Endodermal cell (in vitro differentiated cells): ENCODE measurements around the gene RPL34. TPM values are rescaled to one million over a fixed set of nuclear protein-coding genes. Genes with fewer than 3 reads are reported as not detected.

Experiments used
- DNase-seq: peaks from one replicate; pipeline ENCODE4 v3.0.0-alpha.2; 2017
- H3K27ac ChIP-seq: 2 replicates; pipeline ENCODE4 v1.5.1; 2013; ENCODE audit warnings: mild to moderate bottlenecking, low read depth, low read length, moderate library complexity
- H3K27me3 ChIP-seq: 2 replicates; pipeline ENCODE4 v1.6.1; 2013; ENCODE audit warnings: mild to moderate bottlenecking, low read length, moderate library complexity; ENCODE audit not compliant: insufficient read depth, control insufficient read depth, poor library complexity, severe bottlenecking
- H3K36me3 ChIP-seq: 2 replicates; pipeline ENCODE4 v1.7.0; 2013; ENCODE audit warnings: mild to moderate bottlenecking, low read length, moderate library complexity; ENCODE audit not compliant: control insufficient read depth, insufficient read depth
- H3K4me1 ChIP-seq: one replicate; pipeline ENCODE4 v1.7.0; 2013; ENCODE audit warnings: low read length; ENCODE audit not compliant: control insufficient read depth, insufficient read depth
- H3K4me3 ChIP-seq: 2 replicates; pipeline ENCODE4 v1.5.1; 2013; ENCODE audit warnings: mild to moderate bottlenecking, low read length, moderate library complexity
- H3K9ac ChIP-seq: 2 replicates; pipeline ENCODE4 v1.6.1; 2013; ENCODE audit warnings: mild to moderate bottlenecking, low read length, moderate library complexity; ENCODE audit not compliant: poor library complexity, severe bottlenecking; ENCODE audit errors: extremely low read depth
- H3K9me3 ChIP-seq: 2 replicates; pipeline ENCODE4 v1.6.1; 2013; ENCODE audit warnings: mild to moderate bottlenecking, low read length, moderate library complexity; ENCODE audit not compliant: control insufficient read depth
- H3K27ac Mint-ChIP-seq: 2 replicates; pipeline ENCODE4 v1.8.0; 2020; ENCODE audit warnings: mixed read lengths
- H3K27me3 Mint-ChIP-seq: 2 replicates; pipeline ENCODE4 v1.8.0; 2021; ENCODE audit warnings: mild to moderate bottlenecking, mixed read lengths; ENCODE audit not compliant: insufficient read depth
- H3K36me3 Mint-ChIP-seq: 2 replicates; pipeline ENCODE4 v1.8.0; 2020; ENCODE audit warnings: low read depth, mixed read lengths
- H3K4me1 Mint-ChIP-seq: 2 replicates; pipeline ENCODE4 v1.8.0; 2020; ENCODE audit warnings: mixed read lengths
- H3K4me3 Mint-ChIP-seq: 2 replicates; pipeline ENCODE4 v1.8.0; 2020; ENCODE audit warnings: mild to moderate bottlenecking, moderate library complexity, mixed read lengths
- H3K9me3 Mint-ChIP-seq: 2 replicates; pipeline ENCODE4 v1.8.0; 2020; ENCODE audit warnings: mild to moderate bottlenecking, mixed read lengths
- CTCF ChIP-seq: fragments of 200-600 bp; sonication (generic); conservative IDR thresholded peaks from 2 replicates; pipeline ENCODE4 v1.5.0; 2021; ENCODE audit warnings: antibody characterized with exemption, mild to moderate bottlenecking
- WGBS, 2 experiments: methylation state at CpG; one replicate each; pipeline versions ENCODE4 v1.1.5 to v1.1.7; 2013; ENCODE audit warnings: missing lambda C conversion rate in 2 of 2, mixed read lengths in 1 of 2; ENCODE audit not compliant: insufficient coverage in 1 of 2, insufficient read length in 1 of 2; 5-methylcytosine and 5-hydroxymethylcytosine counted together
- total RNA-seq, 2 donors: library from RNA; stranded (reverse); fragmentation: NEBNext Ultra II Directional in 1 of 2; extraction: Animal tissue kit (Norgen Biotek cat#: 25700) in 1 of 2; gene quantifications; 2 replicates in 1 of 2; 3 replicates in 1 of 2; pipeline ENCODE4 v1.2.1, GENCODE V29; 2021

RPL34 gene
- total RNA-seq, 2 donors from 2014 or later = 1,014 to 1,108 TPM

GRCh38 chr4:108626056-108626455 lies 5.7 kb downstream of the RPL34 start:
- no peak for DNase-seq
- no peak for TF ChIP-seq CTCF
- peaks cover 92% of the 10 kb centered on the region for H3K36me3 ChIP-seq
- no peaks in the 10 kb centered on the region for H3K27me3 ChIP-seq
- H3K9me3 ChIP-seq = no peaks in the 10 kb centered on the region
- no peak overlapping the region for H3K27ac Mint-ChIP-seq
- H3K4me3 ChIP-seq = no peak overlapping the region
- H3K4me3 Mint-ChIP-seq = no peak overlapping the region
- no peak overlapping the region for H3K27ac ChIP-seq
- H3K9me3 Mint-ChIP-seq = no peaks in the 10 kb centered on the region
- H3K27me3 Mint-ChIP-seq = no peaks in the 10 kb centered on the region
- H3K4me1 Mint-ChIP-seq = peaks cover 21% of the 10 kb centered on the region
- H3K36me3 Mint-ChIP-seq = peaks cover 85% of the 10 kb centered on the region
- H3K9ac ChIP-seq = no peak overlapping the region
- 100% methylated on average over 1 of the region's 1 CpG; no CpG with 5 or more reads in 1 of the 2 experiments for WGBS, 2 experiments
- H3K4me1 ChIP-seq = peaks cover 3% of the 10 kb centered on the region

GRCh38 chr4:108628411-108628810 lies 8.0 kb downstream of the RPL34 start:
- Histone ChIP-seq H3K36me3 (peaks cover 95% of the 10 kb centered on the region), H3K9ac (no peak overlapping the region), H3K9me3 (no peaks in the 10 kb centered on the region), H3K4me1 (peaks cover 3% of the 10 kb centered on the region), H3K4me3 (no peak overlapping the region), H3K27ac (no peak overlapping the region), H3K27me3 (no peaks in the 10 kb centered on the region)
- Mint-ChIP-seq H3K36me3 (peaks cover 76% of the 10 kb centered on the region), H3K27me3 (no peaks in the 10 kb centered on the region), H3K4me1 (peaks cover 11% of the 10 kb centered on the region), H3K4me3 (no peak overlapping the region), H3K9me3 (no peaks in the 10 kb centered on the region), H3K27ac (no peak overlapping the region)
- TF ChIP-seq CTCF = no peak
- DNase-seq = no peak

- Histone ChIP-seq H3K36me3 (peaks cover 33% of the 10 kb centered on the region), H3K4me3 (no peak overlapping the region), H3K27me3 (no peaks in the 10 kb centered on the region), H3K9me3 (no peaks in the 10 kb centered on the region), H3K9ac (no peak overlapping the region), H3K4me1 (no peaks in the 10 kb centered on the region), H3K27ac (no peak overlapping the region)
- Mint-ChIP-seq H3K27ac (peak overlapping the region; percentile 67), H3K4me1 (no peaks in the 10 kb centered on the region), H3K27me3 (no peaks in the 10 kb centered on the region), H3K4me3 (no peak overlapping the region), H3K9me3 (no peaks in the 10 kb centered on the region), H3K36me3 (peaks cover 30% of the 10 kb centered on the region)
- peak; percentile 44 for DNase-seq
- no peak for TF ChIP-seq CTCF
- 81 to 83% methylated on average over 8 of the region's 8 CpGs for WGBS, 2 experiments
These were observed 14.8 kb downstream of the RPL34 start for GRCh38 chr4:108635070-108635655.
